ENCODE results near the gene FOXF1. TPM values are rescaled to one million over a fixed set of nuclear protein-coding genes. Genes with fewer than 3 reads are reported as not detected.

FOXF1 gene
- total and polyA plus RNA-seq, 4 donors: 0.56 to 1.2 (median 0.89) TPM

DNA sequence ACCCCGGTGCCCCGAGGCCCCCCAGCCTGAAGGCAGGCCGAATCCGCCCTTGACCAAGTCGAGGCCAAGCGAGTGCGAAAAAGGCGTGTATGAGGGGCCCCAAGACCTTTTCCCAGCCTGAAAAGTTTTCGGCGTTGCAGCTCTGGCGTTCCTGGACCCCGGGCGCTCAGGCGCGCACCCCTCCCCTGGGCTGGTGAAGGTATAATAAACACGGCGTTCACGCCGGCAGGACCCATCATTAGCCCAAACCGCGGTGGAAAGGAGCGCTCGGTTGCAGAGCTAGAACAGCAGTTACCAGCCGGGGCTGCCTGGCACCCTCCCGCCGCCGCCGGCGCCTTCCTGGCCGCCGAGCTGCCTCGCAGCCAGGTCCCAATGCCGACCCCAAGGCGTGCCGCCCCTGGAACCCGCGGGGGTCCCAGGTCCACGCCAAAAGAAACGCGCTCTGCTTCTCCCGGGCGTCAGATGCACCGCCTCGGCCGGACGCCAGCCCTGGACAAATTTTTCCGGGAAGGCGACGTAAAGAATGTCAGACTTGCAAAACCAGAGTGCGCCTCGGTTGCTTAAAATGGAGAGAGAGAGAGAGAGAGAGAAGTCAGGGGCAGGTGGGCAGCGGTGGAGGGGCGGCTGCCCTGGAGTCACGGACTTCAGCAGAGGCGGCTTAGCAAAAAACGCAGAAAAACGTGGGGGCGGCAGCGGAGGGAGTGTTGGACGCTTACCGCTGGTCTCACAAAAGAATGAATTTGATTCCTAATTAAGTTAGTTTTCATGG, 11.5 kb upstream of the FOXF1 start:
- H3K27me3 ChIP-seq (ENCODE audit: control insufficient read depth in 4 of 4, insufficient read depth in 4 of 4, low read length in 3 of 4): peaks cover 14 to 40% (median 31%) of the 10 kb centered on the region in 4 donors
- TF ChIP-seq FOXA1 (IDR thresholded peaks at IDR 0.05) (no peak), ATF3 (IDR thresholded peaks at IDR 0.05) (no peak), EGR1 (IDR thresholded peaks at IDR 0.05; ENCODE audit: low read depth in 2 of 2) (no peak), MAX (IDR thresholded peaks at IDR 0.05) (no peak), ZBTB33 (IDR thresholded peaks at IDR 0.05) (no peak), CTCF (IDR thresholded peaks at IDR 0.05; ENCODE audit: low read depth, low read length, missing input control) (no peak), RXRA (IDR thresholded peaks at IDR 0.05) (no peak), TAF1 (conservative IDR thresholded peaks at IDR 0.05) (no peak), SP1 (IDR thresholded peaks at IDR 0.05) (no peak), RAD21 (IDR thresholded peaks at IDR 0.05) (no peak), YY1 (IDR thresholded peaks at IDR 0.05) (no peak), JUND (IDR thresholded peaks at IDR 0.05) (no peak), GABPA (IDR thresholded peaks at IDR 0.05 in 1 of 2, conservative IDR thresholded peaks at IDR 0.05 in 1 of 2) (no peak), HNF4A (conservative IDR thresholded peaks at IDR 0.05) (no peak), HNF4G (IDR thresholded peaks at IDR 0.05) (no peak), FOXA2 (IDR thresholded peaks at IDR 0.05) (no peak)
- TF ChIP-seq, protein P1, sequence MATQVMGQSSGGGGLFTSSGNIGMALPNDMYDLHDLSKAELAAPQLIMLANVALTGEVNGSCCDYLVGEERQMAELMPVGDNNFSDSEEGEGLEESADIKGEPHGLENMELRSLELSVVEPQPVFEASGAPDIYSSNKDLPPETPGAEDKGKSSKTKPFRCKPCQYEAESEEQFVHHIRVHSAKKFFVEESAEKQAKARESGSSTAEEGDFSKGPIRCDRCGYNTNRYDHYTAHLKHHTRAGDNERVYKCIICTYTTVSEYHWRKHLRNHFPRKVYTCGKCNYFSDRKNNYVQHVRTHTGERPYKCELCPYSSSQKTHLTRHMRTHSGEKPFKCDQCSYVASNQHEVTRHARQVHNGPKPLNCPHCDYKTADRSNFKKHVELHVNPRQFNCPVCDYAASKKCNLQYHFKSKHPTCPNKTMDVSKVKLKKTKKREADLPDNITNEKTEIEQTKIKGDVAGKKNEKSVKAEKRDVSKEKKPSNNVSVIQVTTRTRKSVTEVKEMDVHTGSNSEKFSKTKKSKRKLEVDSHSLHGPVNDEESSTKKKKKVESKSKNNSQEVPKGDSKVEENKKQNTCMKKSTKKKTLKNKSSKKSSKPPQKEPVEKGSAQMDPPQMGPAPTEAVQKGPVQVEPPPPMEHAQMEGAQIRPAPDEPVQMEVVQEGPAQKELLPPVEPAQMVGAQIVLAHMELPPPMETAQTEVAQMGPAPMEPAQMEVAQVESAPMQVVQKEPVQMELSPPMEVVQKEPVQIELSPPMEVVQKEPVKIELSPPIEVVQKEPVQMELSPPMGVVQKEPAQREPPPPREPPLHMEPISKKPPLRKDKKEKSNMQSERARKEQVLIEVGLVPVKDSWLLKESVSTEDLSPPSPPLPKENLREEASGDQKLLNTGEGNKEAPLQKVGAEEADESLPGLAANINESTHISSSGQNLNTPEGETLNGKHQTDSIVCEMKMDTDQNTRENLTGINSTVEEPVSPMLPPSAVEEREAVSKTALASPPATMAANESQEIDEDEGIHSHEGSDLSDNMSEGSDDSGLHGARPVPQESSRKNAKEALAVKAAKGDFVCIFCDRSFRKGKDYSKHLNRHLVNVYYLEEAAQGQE (IDR thresholded peaks at IDR 0.05): no peak
- peaks cover 0 to 10% (median 6%) of the 10 kb centered on the region in 4 donors for H3K4me1 ChIP-seq (ENCODE audit: control insufficient read depth in 4 of 4, insufficient read depth in 4 of 4, low read length in 3 of 4)
- no peak for DNase-seq (ENCODE audit: low spot score)
- H3K36me3 ChIP-seq (ENCODE audit: control insufficient read depth in 4 of 4, insufficient read depth in 3 of 4, low read depth in 1 of 4, low read length in 3 of 4): no peaks in the 10 kb centered on the region
- no peaks in the 10 kb centered on the region for H3K9me3 ChIP-seq (ENCODE audit: control insufficient read depth in 4 of 4, low read length in 3 of 4)
- H3K27ac ChIP-seq (ENCODE audit: low read depth in 1 of 2, low read length in 2 of 2): no peak overlapping the region
- H3K4me3 ChIP-seq (ENCODE audit: low read depth in 1 of 3, low read length in 3 of 3): no peak overlapping the region
- H3K9ac ChIP-seq (ENCODE audit: low read depth in 1 of 2, low read length in 2 of 2): no peak overlapping the region
- WGBS: 8% methylated on average over 61 of the region's 61 CpGs

Measured in liver (tissue), 9 donors.